Liver (tissue), 9 donors: ENCODE data around the gene PLB1. TPM values are rescaled to one million over a fixed set of nuclear protein-coding genes. Genes with fewer than 3 reads are reported as not detected.

Experiments used
- DNase-seq: peaks from one replicate; pipeline ENCODE4 v3.0.0-alpha.2; 2017; ENCODE audit warnings: low spot score
- H3K27ac ChIP-seq, 2 donors: one replicate each; pipeline ENCODE4 v1.7.0; 2013; ENCODE audit warnings: inconsistent platforms in 2 of 2, low read length in 2 of 2, control low read depth in 1 of 2, low read depth in 1 of 2, mild to moderate bottlenecking in 1 of 2
- H3K27me3 ChIP-seq, 4 donors: one replicate each; pipeline versions ENCODE4 v1.6.1 to v1.7.0; 2013; ENCODE audit warnings: low read length in 3 of 4, inconsistent platforms in 1 of 4, mild to moderate bottlenecking in 1 of 4, moderate library complexity in 1 of 4; ENCODE audit not compliant: control insufficient read depth in 4 of 4, insufficient read depth in 4 of 4
- H3K36me3 ChIP-seq, 4 donors: one replicate each; pipeline versions ENCODE4 v1.6.1 to v1.7.0; 2013; ENCODE audit warnings: low read length in 3 of 4, mild to moderate bottlenecking in 3 of 4, low read depth in 1 of 4, moderate library complexity in 1 of 4; ENCODE audit not compliant: control insufficient read depth in 4 of 4, insufficient read depth in 3 of 4
- H3K4me1 ChIP-seq, 4 donors: one replicate each; pipeline versions ENCODE4 v1.6.1 to v1.7.0; 2013; ENCODE audit warnings: low read length in 3 of 4, mild to moderate bottlenecking in 3 of 4, moderate library complexity in 1 of 4; ENCODE audit not compliant: control insufficient read depth in 4 of 4, insufficient read depth in 4 of 4
- H3K4me3 ChIP-seq, 3 donors: one replicate each; pipeline versions ENCODE4 v1.6.1 to v1.7.0; 2013; ENCODE audit warnings: low read length in 3 of 3, control low read depth in 1 of 3, low read depth in 1 of 3, mild to moderate bottlenecking in 1 of 3
- H3K9ac ChIP-seq, 2 donors: one replicate each; pipeline ENCODE4 v1.7.0; 2013; ENCODE audit warnings: low read length in 2 of 2, mild to moderate bottlenecking in 2 of 2, moderate library complexity in 2 of 2, control low read depth in 1 of 2, low read depth in 1 of 2
- H3K9me3 ChIP-seq, 4 donors: one replicate each; pipeline versions ENCODE4 v1.6.1 to v1.7.0; 2013; ENCODE audit warnings: low read length in 3 of 4; ENCODE audit not compliant: control insufficient read depth in 4 of 4
- FOXA1 ChIP-seq: IDR thresholded peaks from 2 replicates; pipeline ENCODE4 v1.6.1; 2016; ENCODE audit warnings: antibody characterized with exemption
- FOXA2 ChIP-seq: IDR thresholded peaks from 2 replicates; pipeline ENCODE4 v1.6.1; 2016; ENCODE audit warnings: antibody characterized with exemption
- GABPA ChIP-seq, 2 donors: IDR thresholded peaks in 1 of 2; conservative IDR thresholded peaks in 1 of 2; 2 replicates each; pipeline ENCODE4 v1.6.1; 2016; ENCODE audit warnings: antibody characterized with exemption in 2 of 2, mild to moderate bottlenecking in 1 of 2, moderate library complexity in 1 of 2
- HNF4A ChIP-seq, 2 donors: conservative IDR thresholded peaks; 2 replicates each; pipeline ENCODE4 v1.6.1; 2016; ENCODE audit warnings: antibody characterized with exemption in 2 of 2, mild to moderate bottlenecking in 2 of 2
- RAD21 ChIP-seq, 2 donors: IDR thresholded peaks; 2 replicates each; pipeline ENCODE4 v1.6.1; 2016; ENCODE audit warnings: antibody characterized with exemption in 2 of 2, mild to moderate bottlenecking in 2 of 2
- REST ChIP-seq: IDR thresholded peaks from 2 replicates; pipeline ENCODE4 v1.6.1; 2016; ENCODE audit warnings: antibody characterized with exemption, mild to moderate bottlenecking
- RXRA ChIP-seq, 2 donors: IDR thresholded peaks; 2 replicates each; pipeline ENCODE4 v1.6.1; 2017 to 2018; ENCODE audit warnings: antibody characterized with exemption in 2 of 2, mild to moderate bottlenecking in 1 of 2
- SP1 ChIP-seq: IDR thresholded peaks from 2 replicates; pipeline ENCODE4 v1.6.1; 2018; ENCODE audit warnings: antibody characterized with exemption, mild to moderate bottlenecking
- TAF1 ChIP-seq: conservative IDR thresholded peaks from 2 replicates; pipeline ENCODE4 v1.6.1; 2016; ENCODE audit warnings: antibody characterized with exemption, mild to moderate bottlenecking
- WGBS: extraction: QIAGEN DNeasy Blood & Tissue Kit; methylation state at CpG from one replicate; pipeline ENCODE4 v1.1.7; 2013; 5-methylcytosine and 5-hydroxymethylcytosine counted together
- polyA plus RNA-seq, 2 donors: library from polyadenylated mRNA; stranded (reverse) in 1 of 2; unstranded in 1 of 2; fragments of 200-250 nt in 1 of 2; fragments of >200 nt in 1 of 2; fragmentation: Nextera tagmentation in 1 of 2; extraction: Ambion mirVana in 1 of 2; gene quantifications; one replicate each; pipeline versions ENCODE4 v1.2.1 to v1.2.3, GENCODE V29; 2013 to 2015
- total RNA-seq, 2 donors: library from RNA; depleted of rRNA; stranded (reverse); fragments of >200 nt; gene quantifications; one replicate each; pipeline ENCODE4 v1.2.3, GENCODE V29; 2014
- TF ChIP-seq, protein P1 (sequence below): fragments of 150-350 bp; IDR thresholded peaks from 2 replicates; pipeline ENCODE4 v1.5.1; 2017; ENCODE audit warnings: improper control_type of control experiment, low read depth, low read length; ENCODE audit not compliant: missing input control
- TF ChIP-seq, protein P2 (sequence below): IDR thresholded peaks from 2 replicates; pipeline ENCODE4 v1.6.1; 2016; ENCODE audit warnings: antibody characterized with exemption
- TF ChIP-seq, protein P3 (sequence below): IDR thresholded peaks from 2 replicates; pipeline ENCODE4 v1.6.1; 2016; ENCODE audit warnings: antibody characterized with exemption
- donor health status: healthy.
- donor health status: healthy.
- donor health status: healthy.
- donor health status: healthy.
- donor health status: healthy.

The PLB1 gene
- total and polyA plus RNA-seq, 4 donors = 0.58 to 4.5 (median 1.6) TPM

DNA sequence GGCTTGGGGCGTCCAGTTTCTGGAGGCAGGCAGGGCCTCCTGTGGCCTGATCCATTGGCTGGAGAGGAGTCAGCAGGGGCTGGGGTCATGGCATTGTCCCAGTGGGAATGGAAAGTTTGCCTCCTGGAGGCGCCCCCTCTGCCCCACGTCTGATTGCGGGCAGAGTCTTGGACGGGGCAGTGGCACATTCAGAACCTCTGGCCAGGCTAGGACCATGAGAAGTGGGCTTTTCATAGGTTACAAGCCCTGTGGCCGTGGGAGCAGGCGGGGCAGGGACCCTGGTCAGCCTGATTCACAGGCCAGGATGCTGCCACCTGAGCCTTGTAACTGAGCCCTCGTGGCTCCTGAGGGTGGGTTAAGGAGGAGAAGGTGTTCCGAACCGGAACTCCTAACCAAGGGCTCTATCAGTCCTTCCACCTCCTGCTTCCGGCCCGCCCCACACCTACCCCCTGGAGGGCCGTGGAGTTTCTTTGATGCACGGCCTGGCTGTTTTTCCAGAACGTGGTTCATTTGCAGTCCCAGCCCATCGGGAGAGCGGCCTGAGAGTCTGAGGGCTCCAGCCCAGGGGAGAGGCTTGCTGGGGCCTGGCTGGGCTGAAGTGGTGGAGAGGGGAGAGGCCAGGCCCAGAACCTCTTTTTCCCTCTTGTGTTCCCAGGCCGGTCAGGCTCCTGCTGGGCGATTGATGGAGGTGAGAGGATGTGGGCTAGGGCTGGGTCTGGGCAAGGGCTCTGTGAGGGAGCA is 43.9 kb upstream of the PLB1 start:
- H3K27me3 ChIP-seq = no peaks in the 10 kb centered on the region
- DNase-seq = no peak
- no peak overlapping the region for H3K4me3 ChIP-seq
- no peaks in the 10 kb centered on the region for H3K9me3 ChIP-seq
- TF ChIP-seq HNF4A (conservative IDR thresholded peaks at IDR 0.05) (no peak), GABPA (IDR thresholded peaks at IDR 0.05 in 1 of 2, conservative IDR thresholded peaks at IDR 0.05 in 1 of 2) (no peak), TAF1 (no peak)
- TF ChIP-seq, protein P1, sequence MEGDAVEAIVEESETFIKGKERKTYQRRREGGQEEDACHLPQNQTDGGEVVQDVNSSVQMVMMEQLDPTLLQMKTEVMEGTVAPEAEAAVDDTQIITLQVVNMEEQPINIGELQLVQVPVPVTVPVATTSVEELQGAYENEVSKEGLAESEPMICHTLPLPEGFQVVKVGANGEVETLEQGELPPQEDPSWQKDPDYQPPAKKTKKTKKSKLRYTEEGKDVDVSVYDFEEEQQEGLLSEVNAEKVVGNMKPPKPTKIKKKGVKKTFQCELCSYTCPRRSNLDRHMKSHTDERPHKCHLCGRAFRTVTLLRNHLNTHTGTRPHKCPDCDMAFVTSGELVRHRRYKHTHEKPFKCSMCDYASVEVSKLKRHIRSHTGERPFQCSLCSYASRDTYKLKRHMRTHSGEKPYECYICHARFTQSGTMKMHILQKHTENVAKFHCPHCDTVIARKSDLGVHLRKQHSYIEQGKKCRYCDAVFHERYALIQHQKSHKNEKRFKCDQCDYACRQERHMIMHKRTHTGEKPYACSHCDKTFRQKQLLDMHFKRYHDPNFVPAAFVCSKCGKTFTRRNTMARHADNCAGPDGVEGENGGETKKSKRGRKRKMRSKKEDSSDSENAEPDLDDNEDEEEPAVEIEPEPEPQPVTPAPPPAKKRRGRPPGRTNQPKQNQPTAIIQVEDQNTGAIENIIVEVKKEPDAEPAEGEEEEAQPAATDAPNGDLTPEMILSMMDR = no peak
- no peaks in the 10 kb centered on the region for H3K36me3 ChIP-seq
- no peaks in the 10 kb centered on the region for H3K4me1 ChIP-seq
- 88% methylated on average over 19 of the region's 19 CpGs for WGBS
- no peak overlapping the region for H3K27ac ChIP-seq
- no peak overlapping the region for H3K9ac ChIP-seq

DNA sequence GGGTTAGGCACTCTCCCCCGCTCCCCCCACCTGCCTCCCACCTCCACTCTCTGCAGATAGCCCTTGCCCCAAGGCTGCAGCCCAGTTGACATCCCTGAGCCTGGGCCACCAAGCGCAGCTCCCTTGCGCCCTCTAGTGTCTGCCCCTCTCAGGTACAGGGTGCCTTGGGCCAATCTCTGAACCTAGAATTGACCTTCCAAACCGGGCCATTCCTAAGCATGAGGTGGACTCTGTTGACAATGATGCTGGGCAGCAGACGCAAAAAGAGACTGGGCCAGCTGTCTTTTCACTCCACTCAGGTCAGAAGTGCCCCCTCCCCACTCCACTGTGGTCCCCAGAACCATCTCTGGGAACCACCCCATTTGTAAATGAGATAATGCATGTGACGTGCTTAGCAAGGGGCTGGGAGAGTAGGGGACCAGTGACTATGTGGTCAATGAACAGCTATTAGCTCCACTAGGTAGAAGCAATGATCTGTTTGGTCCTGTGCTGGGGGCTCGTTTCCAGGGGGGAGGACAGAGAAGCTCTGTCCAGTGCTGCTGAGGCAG is 43.3 kb upstream of the PLB1 start:
- Histone ChIP-seq H3K4me3 (no peak overlapping the region), H3K27me3 (no peaks in the 10 kb centered on the region), H3K36me3 (no peaks in the 10 kb centered on the region), H3K27ac (no peak overlapping the region), H3K4me1 (no peaks in the 10 kb centered on the region), H3K9me3 (no peaks in the 10 kb centered on the region), H3K9ac (no peak overlapping the region)
- TF ChIP-seq REST (no peak), RAD21 (IDR thresholded peaks at IDR 0.05) (peak; percentile 94 to 97)
- TF ChIP-seq, protein P1 = peak; percentile 92
- 33% methylated on average over 7 of the region's 7 CpGs for WGBS
- DNase-seq = peak; percentile 80

DNA sequence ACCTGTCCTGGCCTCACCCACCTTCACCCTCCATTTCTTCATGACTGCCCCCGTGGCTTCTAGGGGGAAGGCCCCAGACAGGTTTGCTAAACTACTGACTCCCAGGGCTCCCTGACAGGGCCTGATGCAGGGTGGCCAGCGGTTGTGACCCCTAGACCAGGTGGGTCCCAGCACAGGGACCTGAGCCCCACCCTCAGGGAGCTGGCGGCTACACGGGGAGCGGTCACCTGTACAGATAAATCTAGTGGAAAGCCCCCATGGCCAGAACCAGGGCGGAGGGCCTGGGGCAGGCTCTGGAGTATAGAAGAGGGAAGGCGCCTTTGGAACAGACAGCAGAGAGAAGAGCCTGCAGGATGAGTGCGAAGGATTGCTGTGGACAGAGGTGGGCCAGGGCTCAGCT is 42.5 kb upstream of the PLB1 start:
- no peak for DNase-seq
- no peak overlapping the region for H3K4me3 ChIP-seq
- H3K27ac ChIP-seq = no peak overlapping the region
- 91% methylated on average over 8 of the region's 8 CpGs for WGBS
- H3K4me1 ChIP-seq = no peaks in the 10 kb centered on the region
- no peak overlapping the region for H3K9ac ChIP-seq
- H3K27me3 ChIP-seq = no peaks in the 10 kb centered on the region
- H3K36me3 ChIP-seq = no peaks in the 10 kb centered on the region
- H3K9me3 ChIP-seq = no peaks in the 10 kb centered on the region
- no peak for TF ChIP-seq FOXA1
- TF ChIP-seq SP1 = no peak
- no peak for TF ChIP-seq REST
- no peak for TF ChIP-seq RXRA (IDR thresholded peaks at IDR 0.05)
- TF ChIP-seq, protein P2, sequence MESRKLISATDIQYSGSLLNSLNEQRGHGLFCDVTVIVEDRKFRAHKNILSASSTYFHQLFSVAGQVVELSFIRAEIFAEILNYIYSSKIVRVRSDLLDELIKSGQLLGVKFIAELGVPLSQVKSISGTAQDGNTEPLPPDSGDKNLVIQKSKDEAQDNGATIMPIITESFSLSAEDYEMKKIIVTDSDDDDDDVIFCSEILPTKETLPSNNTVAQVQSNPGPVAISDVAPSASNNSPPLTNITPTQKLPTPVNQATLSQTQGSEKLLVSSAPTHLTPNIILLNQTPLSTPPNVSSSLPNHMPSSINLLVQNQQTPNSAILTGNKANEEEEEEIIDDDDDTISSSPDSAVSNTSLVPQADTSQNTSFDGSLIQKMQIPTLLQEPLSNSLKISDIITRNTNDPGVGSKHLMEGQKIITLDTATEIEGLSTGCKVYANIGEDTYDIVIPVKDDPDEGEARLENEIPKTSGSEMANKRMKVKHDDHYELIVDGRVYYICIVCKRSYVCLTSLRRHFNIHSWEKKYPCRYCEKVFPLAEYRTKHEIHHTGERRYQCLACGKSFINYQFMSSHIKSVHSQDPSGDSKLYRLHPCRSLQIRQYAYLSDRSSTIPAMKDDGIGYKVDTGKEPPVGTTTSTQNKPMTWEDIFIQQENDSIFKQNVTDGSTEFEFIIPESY = no peak
- TF ChIP-seq, protein P3, sequence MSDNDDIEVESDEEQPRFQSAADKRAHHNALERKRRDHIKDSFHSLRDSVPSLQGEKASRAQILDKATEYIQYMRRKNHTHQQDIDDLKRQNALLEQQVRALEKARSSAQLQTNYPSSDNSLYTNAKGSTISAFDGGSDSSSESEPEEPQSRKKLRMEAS = no peak
- TF ChIP-seq FOXA2 = no peak
